ENCODE data around the gene CCRL2. TPM values are rescaled to one million over a fixed set of nuclear protein-coding genes. Genes with fewer than 3 reads are reported as not detected.
"Not testable (repeated sequence)": the region's sequence is repeated elsewhere in the genome, so short reads cannot be mapped to it uniquely, and the experiment has no call there.

Gene CCRL2
- total RNA-seq, 8 experiments from 2014 or later = 0.13 to 0.77 (median 0.50) TPM; not detected in 3

DNA sequence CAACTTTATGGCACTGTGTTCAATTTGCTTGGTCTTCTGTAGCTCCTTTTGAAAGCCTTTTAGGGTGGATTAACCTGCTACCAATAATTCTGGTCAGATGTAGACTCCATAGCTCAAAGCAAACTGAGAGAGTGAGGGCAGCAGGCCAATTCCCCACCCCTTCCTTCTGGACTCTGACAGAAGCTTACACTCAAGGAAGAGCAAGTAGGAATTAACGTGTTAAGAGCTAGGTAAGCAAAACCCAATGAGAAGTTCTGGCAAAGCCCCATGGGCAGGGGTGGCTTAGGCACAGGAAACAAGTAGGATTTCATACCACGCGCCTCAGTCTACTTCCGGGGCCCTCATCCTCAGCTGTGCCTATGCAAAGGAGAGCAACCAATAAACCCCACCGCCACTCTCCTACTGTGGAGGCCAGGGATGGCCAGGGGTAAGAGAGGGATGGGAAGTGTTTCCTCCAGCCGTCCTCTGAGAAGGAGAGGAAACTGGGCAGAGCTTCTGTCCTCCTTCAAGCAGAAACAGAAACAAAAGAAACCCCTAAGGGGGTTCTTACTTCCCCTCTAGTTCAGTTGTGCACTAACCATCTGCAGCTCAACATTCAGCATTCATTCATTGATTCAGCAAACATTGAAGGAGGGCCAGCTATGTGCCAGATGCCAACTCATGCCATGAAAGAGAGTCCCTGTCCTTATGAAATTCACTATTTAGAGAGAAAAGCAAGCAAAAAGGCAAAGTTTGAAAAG lies 23.7 kb upstream of the CCRL2 start:
- no peak overlapping the region for H3K4me3 ChIP-seq
- H3K27ac ChIP-seq = no peak overlapping the region
- 0 to 100% (median 83%) methylated on average over 1 to 5 of the region's 6 CpGs; no CpG with 5 or more reads in 3 of the 10 experiments for WGBS, 10 experiments
- H3K4me1 ChIP-seq (replicated peaks in 1 of 2) = no peaks in the 10 kb centered on the region
- no peak for ATAC-seq (replicated peaks in 6 of 8)
- in situ Hi-C loops (cut with MboI; ENCODE audit: low pct_unique_long_range_greater_than_20kb in 2 of 9, low sequenced_read_pairs in 9 of 9, unreplicated experiment in 9 of 9) = loop anchor here in 2 of 9 experiments (25.0 kb wide), 2 partner anchors 296 to 446 kb away; partner anchors contain the start of gene CXCR6 (in 1 of the 2)

DNA sequence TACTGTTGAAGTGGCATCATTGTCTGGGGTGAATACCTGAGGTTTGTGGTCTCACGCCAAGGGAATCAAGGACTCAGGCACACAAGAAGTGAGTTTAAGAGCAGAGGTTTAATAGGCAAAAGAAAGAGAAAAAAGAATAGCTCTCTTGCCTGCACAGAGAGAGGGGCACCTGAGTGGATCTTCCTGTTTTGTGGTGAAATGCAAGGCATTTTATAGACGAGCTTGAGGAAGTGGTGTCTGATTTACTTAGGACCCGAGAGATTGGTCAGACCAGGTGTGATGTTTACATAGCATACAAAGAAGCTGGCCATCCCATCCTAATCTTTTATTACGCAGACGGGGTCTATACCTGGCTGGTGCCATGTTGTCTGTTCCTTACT lies 23.1 kb upstream of the CCRL2 start:
- Histone ChIP-seq H3K4me3 (no peak overlapping the region), H3K27ac (no peak overlapping the region), H3K4me1 (replicated peaks in 1 of 2) (no peaks in the 10 kb centered on the region)
- no peak for ATAC-seq (replicated peaks in 6 of 8)
- 0 to 93% (median 50%) methylated on average over 1 to 4 of the region's 5 CpGs; no CpG with 5 or more reads in 1 of the 10 experiments for WGBS, 10 experiments
- in situ Hi-C loops (cut with MboI; ENCODE audit: low pct_unique_long_range_greater_than_20kb in 2 of 9, low sequenced_read_pairs in 9 of 9, unreplicated experiment in 9 of 9) = loop anchor here in 2 of 9 experiments (25.0 kb wide), 2 partner anchors 297 to 447 kb away; partner anchors contain the start of gene CXCR6 (in 1 of the 2)

GRCh38 chr3:46386205-46386604 lies 20.9 kb upstream of the CCRL2 start:
- H3K4me1 ChIP-seq (replicated peaks in 1 of 2) = no peaks in the 10 kb centered on the region
- 11 to 75% (median 58%) methylated on average over 1 to 4 of the region's 4 CpGs; no CpG with 5 or more reads in 2 of the 10 experiments for WGBS, 10 experiments
- in situ Hi-C loops (cut with MboI; ENCODE audit: low pct_unique_long_range_greater_than_20kb in 2 of 9, low sequenced_read_pairs in 9 of 9, unreplicated experiment in 9 of 9) = loop anchor here in 2 of 9 experiments (25.0 kb wide), 2 partner anchors 299 to 449 kb away; partner anchors contain the start of gene CXCR6 (in 1 of the 2)
- no peak overlapping the region for H3K27ac ChIP-seq
- peak in 7 of 8 experiments; percentile 22 to 92 (median 30) for ATAC-seq (replicated peaks in 6 of 8)
- no peak overlapping the region for H3K4me3 ChIP-seq

- WGBS, 10 experiments = 57 to 100% (median 84%) methylated on average over 1 to 4 of the region's 4 CpGs
- in situ Hi-C loops (cut with MboI; ENCODE audit: low pct_unique_long_range_greater_than_20kb in 2 of 9, low sequenced_read_pairs in 9 of 9, unreplicated experiment in 9 of 9) = loop anchor here in 2 of 9 experiments (25.0 kb wide), 2 partner anchors 302 to 452 kb away; partner anchors contain the start of gene CXCR6 (in 1 of the 2)
- not testable (repeated sequence) for ATAC-seq (replicated peaks in 6 of 8); H3K4me1 ChIP-seq (replicated peaks in 1 of 2); H3K4me3 ChIP-seq; H3K27ac ChIP-seq
Measured at GRCh38 chr3:46388847-46389246, 18.2 kb upstream of the CCRL2 start.

DNA sequence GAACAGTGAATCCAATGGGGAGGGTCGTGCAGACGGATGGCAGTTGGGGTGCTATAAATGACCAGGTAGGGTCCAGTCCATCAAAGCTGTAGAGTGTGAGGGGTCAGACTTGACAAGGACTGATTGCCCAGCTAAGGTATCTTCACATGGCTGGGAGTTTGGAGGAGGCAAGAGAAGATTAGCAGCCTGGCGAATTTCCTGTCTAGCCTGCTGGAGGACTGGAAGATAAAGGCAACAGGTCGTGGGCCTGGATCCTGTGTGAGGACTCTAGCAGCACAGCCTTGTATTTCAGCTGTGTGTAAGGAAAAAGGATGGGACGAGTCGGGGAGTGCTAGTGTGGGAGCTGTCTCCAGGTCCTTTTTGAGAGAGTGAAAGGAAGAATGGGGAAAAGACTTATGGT lies 17.8 kb upstream of the CCRL2 start:
- no peak for ATAC-seq (replicated peaks in 6 of 8)
- Histone ChIP-seq H3K27ac (no peak overlapping the region), H3K4me3 (no peak overlapping the region), H3K4me1 (replicated peaks in 1 of 2) (no peaks in the 10 kb centered on the region)
- in situ Hi-C loops (cut with MboI; ENCODE audit: low pct_unique_long_range_greater_than_20kb in 2 of 9, low sequenced_read_pairs in 9 of 9, unreplicated experiment in 9 of 9) = loop anchor here in 2 of 9 experiments (25.0 kb wide), 2 partner anchors 302 to 452 kb away; partner anchors contain the start of gene CXCR6 (in 1 of the 2)
- WGBS, 10 experiments = 40 to 85% (median 59%) methylated on average over 1 to 6 of the region's 6 CpGs; no CpG with 5 or more reads in 2 of the 10 experiments

DNA sequence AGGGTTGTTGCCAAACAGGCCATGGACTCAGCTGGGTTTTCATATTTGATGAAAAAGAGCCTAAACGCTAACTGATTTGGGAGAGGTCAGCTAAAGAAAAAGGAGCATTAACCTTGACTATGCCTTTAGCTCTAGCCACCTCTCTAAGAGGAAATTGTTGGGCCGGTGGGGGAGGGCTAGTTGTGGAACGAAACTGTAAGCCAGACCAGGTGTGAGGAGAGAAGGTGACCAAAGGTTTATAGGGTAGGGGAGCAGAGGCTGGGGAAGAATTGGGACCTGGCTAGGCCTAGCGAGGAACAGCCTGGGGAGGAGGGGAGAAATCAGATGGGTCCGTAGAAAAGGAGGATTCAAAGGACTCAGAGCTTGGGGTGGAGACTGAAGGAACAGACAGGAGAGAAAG lies 15.5 kb upstream of the CCRL2 start:
- H3K27ac ChIP-seq; ATAC-seq (replicated peaks in 6 of 8); H3K4me3 ChIP-seq; H3K4me1 ChIP-seq (replicated peaks in 1 of 2): not testable (repeated sequence)
- in situ Hi-C loops (cut with MboI; ENCODE audit: low pct_unique_long_range_greater_than_20kb in 2 of 9, low sequenced_read_pairs in 9 of 9, unreplicated experiment in 9 of 9) = loop anchor here in 2 of 9 experiments (25.0 kb wide), 2 partner anchors 304 to 454 kb away; partner anchors contain the start of gene CXCR6 (in 1 of the 2)
- 14 to 100% (median 85%) methylated on average over 1 to 5 of the region's 5 CpGs; no CpG with 5 or more reads in 2 of the 10 experiments for WGBS, 10 experiments

DNA sequence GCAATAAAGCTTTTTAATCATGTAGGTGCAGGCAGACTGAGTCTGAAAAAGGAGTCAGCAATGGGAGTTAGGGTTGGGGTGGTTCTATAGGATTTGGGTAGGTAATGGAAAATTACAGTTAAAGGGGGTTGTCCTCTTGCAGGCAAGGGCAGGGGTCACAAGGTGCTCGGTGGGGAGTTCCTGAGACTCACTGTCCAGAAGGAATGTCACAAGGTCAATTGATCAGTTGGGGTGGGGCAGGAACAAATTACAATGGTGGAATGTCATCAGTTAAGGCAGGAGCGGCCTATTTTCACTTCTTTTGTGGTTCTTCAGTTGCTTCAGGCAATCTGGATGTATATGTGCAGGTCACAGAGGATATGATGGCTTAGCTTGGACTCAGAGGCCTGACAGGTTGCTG lies 14.0 kb upstream of the CCRL2 start:
- in situ Hi-C loops (cut with MboI; ENCODE audit: low pct_unique_long_range_greater_than_20kb in 2 of 9, low sequenced_read_pairs in 9 of 9, unreplicated experiment in 9 of 9) = loop anchor here in 2 of 9 experiments (25.0 kb wide), 2 partner anchors 306 to 456 kb away; partner anchors contain the start of gene CXCR6 (in 1 of the 2)
- ATAC-seq (replicated peaks in 6 of 8) = no peak
- Histone ChIP-seq H3K4me3 (no peak overlapping the region), H3K27ac (no peak overlapping the region), H3K4me1 (replicated peaks in 1 of 2) (no peaks in the 10 kb centered on the region)
- WGBS, 10 experiments = 17 to 89% (median 67%) methylated on average over 1 to 2 of the region's 2 CpGs; no CpG with 5 or more reads in 4 of the 10 experiments

DNA sequence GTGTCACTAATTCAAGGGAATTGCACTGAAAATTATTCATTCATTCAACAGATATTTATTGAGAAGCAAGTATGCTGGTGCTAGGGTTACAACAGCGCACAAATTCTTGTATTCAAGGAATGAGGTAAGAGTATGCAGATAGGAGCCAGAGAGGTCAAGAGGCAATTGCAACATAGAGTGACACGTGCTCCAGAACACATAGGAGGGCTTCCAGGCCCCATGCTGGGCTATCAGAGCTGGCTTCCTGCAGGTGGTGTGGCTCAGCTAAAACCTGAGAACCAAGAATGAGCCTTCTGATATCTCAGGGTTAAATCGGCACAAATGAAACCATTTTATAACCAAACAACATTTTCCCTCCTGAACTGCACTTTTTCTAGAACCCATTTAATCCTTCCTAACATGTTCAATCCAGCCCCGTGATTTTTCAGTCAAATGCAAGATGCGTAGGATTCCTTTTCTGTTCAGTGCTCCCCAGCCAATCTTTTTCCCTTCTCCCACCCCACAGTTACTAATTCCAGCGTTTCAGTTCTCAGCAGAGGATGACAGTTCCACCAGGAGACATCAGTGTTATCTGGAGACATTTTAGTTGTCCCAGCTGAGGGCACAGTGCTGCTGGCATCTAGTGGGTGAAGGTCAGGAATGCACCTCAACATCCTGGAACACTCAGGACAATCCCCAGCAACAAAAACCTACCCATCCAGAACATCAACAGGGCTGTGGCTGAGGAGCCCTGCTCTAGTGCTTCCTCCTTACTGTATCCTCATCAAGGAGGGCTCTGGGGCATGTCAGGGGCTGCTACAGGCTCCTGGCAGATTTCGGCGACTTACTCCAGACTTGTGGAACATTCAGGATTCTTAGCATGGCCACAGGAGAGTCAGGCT lies 13.3 kb upstream of the CCRL2 start:
- H3K4me3 ChIP-seq = no peak overlapping the region
- WGBS, 10 experiments = 0 to 74% (median 66%) methylated on average over 1 to 6 of the region's 8 CpGs
- ATAC-seq (replicated peaks in 6 of 8) = peak in 3 of 8 experiments; percentile 19 to 80 (median 65)
- in situ Hi-C loops (cut with MboI; ENCODE audit: low pct_unique_long_range_greater_than_20kb in 2 of 9, low sequenced_read_pairs in 9 of 9, unreplicated experiment in 9 of 9) = loop anchor here in 2 of 9 experiments (25.0 kb wide), 2 partner anchors 306 to 456 kb away; partner anchors contain the start of gene CXCR6 (in 1 of the 2)
- no peaks in the 10 kb centered on the region for H3K4me1 ChIP-seq (replicated peaks in 1 of 2)
- H3K27ac ChIP-seq = no peak overlapping the region

- WGBS, 10 experiments = 37 to 100% (median 84%) methylated on average over 2 to 6 of the region's 6 CpGs; no CpG with 5 or more reads in 2 of the 10 experiments
- in situ Hi-C loops (cut with MboI; ENCODE audit: low pct_unique_long_range_greater_than_20kb in 2 of 9, low sequenced_read_pairs in 9 of 9, unreplicated experiment in 9 of 9) = loop anchor here in 2 of 9 experiments (25.0 kb wide), 2 partner anchors 308 to 458 kb away; partner anchors contain the start of gene CXCR6 (in 1 of the 2)
- Histone ChIP-seq H3K27ac (no peak overlapping the region), H3K4me3 (no peak overlapping the region), H3K4me1 (replicated peaks in 1 of 2) (peaks cover 0 to 5% of the 10 kb centered on the region in 2 donors)
- no peak for ATAC-seq (replicated peaks in 6 of 8)
Measured at GRCh38 chr3:46395210-46395661, 11.8 kb upstream of the CCRL2 start.

DNA sequence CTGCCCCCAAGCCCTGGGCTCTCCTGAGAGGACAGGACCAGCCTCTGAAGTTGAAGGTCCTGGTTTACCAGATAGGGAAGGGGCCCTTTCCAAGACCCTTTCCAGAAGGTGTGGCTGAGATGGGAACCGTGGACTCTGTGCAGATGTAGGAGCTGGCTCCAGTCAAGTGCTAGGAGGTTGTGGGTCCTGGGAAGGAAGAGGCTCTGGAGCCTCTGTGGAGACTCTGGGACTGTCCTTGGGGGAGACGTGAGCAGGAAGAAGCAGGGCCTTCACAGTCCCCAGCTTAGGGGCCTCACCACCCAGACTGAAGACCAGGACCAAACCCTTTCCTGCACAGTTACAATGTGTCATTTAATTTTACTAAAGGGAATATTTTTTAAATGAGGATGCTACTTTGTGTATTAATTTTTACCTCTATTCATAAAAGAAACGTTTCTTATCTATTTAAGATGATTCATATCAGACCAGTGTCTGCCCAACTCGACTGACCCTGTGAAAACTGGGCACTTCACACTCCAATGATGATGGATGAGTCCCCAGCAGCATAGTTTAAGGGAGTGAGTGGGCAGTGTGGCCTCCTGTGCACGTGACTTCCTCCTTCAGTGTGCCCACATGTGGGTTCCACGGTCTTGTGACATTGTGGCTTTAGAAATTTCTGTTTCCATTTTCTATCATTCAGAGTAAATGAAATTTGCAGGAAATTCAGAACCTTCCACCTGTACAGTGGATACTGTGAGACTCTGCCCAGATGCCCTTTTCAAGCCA lies 11.1 kb upstream of the CCRL2 start:
- WGBS, 10 experiments = 19 to 86% (median 60%) methylated on average over 1 to 5 of the region's 6 CpGs; no CpG with 5 or more reads in 2 of the 10 experiments
- ATAC-seq (replicated peaks in 6 of 8) = no peak
- Histone ChIP-seq H3K4me3 (no peak overlapping the region), H3K27ac (no peak overlapping the region), H3K4me1 (replicated peaks in 1 of 2) (peaks cover 0 to 10% of the 10 kb centered on the region in 2 donors)
- in situ Hi-C loops (cut with MboI; ENCODE audit: low pct_unique_long_range_greater_than_20kb in 2 of 9, low sequenced_read_pairs in 9 of 9, unreplicated experiment in 9 of 9) = loop anchor here in 2 of 9 experiments (25.0 kb wide), 2 partner anchors 309 to 459 kb away; partner anchors contain the start of gene CXCR6 (in 1 of the 2)

- H3K4me3 ChIP-seq = no peak overlapping the region
- no peak overlapping the region for H3K27ac ChIP-seq
- 74 to 100% (median 89%) methylated on average over 1 to 5 of the region's 7 CpGs; no CpG with 5 or more reads in 3 of the 10 experiments for WGBS, 10 experiments
- ATAC-seq (replicated peaks in 6 of 8) = no peak
- peaks cover 0 to 10% of the 10 kb centered on the region in 2 donors for H3K4me1 ChIP-seq (replicated peaks in 1 of 2)
- in situ Hi-C loops (cut with MboI; ENCODE audit: low pct_unique_long_range_greater_than_20kb in 2 of 9, low sequenced_read_pairs in 9 of 9, unreplicated experiment in 9 of 9) = loop anchor here in 2 of 9 experiments (25.0 kb wide), 2 partner anchors 310 to 460 kb away; partner anchors contain the start of gene CXCR6 (in 1 of the 2)
Measured at GRCh38 chr3:46397111-46397510, 9.9 kb upstream of the CCRL2 start.

All from motor neuron (in vitro differentiated cells).